T-helper 2 cell treated with Interferon-gamma antibody and Interleukin-4, amounts not matched to agents 5 μg/mL and 100 μg/mL, for 36 hours (primary cell): Measurements from ENCODE around the gene SCO1.
A peak's percentile ranks its signal among the peaks of the same experiment; 100 is the strongest.

Experiments
- DNase-seq: peaks from one replicate; pipeline ENCODE4 v3.0.0; 2021; ENCODE audit warnings: low spot score
- H3K27ac Mint-ChIP-seq: one replicate; pipeline ENCODE4 v1.8.0; 2021; ENCODE audit warnings: mild to moderate bottlenecking, mixed read lengths
- H3K27me3 Mint-ChIP-seq: one replicate; pipeline ENCODE4 v1.8.0; 2021; ENCODE audit warnings: low read depth, mixed read lengths
- H3K36me3 Mint-ChIP-seq: one replicate; pipeline ENCODE4 v1.8.0; 2021; ENCODE audit warnings: low read depth, mixed read lengths
- H3K4me1 Mint-ChIP-seq: one replicate; pipeline ENCODE4 v1.8.0; 2021; ENCODE audit warnings: low read depth, mixed read lengths
- H3K4me3 Mint-ChIP-seq: one replicate; pipeline ENCODE4 v1.8.0; 2022; ENCODE audit warnings: mild to moderate bottlenecking, moderate library complexity, mixed read lengths
- H3K9me3 Mint-ChIP-seq: one replicate; pipeline ENCODE4 v1.8.0; 2021; ENCODE audit warnings: mixed read lengths

SCO1 gene

GRCh38 chr17:10697092-10698081 is at the start of gene SCO1, which contains the start of gene ADPRM:
TSS of gene SCO1 (minus strand) at chr17:10697533. CDS start at chr17:10697507, 26 bp downstream.
TSS of gene ADPRM (plus strand) at chr17:10697594. CDS start at chr17:10704927, 7,333 bp downstream.
- peak; percentile 92 for DNase-seq
- H3K36me3 Mint-ChIP-seq: peaks cover 44% of the 10 kb centered on the region
- no peaks in the 10 kb centered on the region for H3K9me3 Mint-ChIP-seq
- peak within 1 kb of the TSS; percentile 97 for H3K4me3 Mint-ChIP-seq
- peak within 1 kb of the TSS; percentile 95 for H3K27ac Mint-ChIP-seq
- peaks cover 36% of the 10 kb centered on the region for H3K4me1 Mint-ChIP-seq
- no peaks in the 10 kb centered on the region for H3K27me3 Mint-ChIP-seq

DNA sequence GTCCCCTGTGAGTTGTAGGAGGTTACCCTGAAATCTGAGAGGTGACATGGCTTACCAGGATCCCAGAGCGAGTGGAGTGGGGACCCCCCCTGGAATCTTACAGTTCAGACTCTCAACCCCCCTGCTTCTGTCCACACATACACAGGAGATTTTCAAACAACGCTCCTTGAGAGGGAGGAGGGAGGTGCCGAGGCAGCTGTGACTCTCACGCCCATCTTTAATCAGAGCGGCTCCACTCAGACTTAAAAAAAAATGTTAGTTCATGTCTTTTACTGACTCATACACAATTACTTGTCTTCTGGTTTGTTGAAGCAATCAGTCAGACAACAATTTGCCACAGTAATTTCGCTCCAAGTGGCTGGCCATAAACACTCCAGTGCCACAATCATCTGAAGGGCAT is 47.9 kb upstream of the SCO1 start:
- no peak overlapping the region for H3K4me3 Mint-ChIP-seq
- H3K27ac Mint-ChIP-seq: no peak overlapping the region
- no peak for DNase-seq
- H3K36me3 Mint-ChIP-seq: no peaks in the 10 kb centered on the region
- peaks cover 5% of the 10 kb centered on the region for H3K4me1 Mint-ChIP-seq
- H3K27me3 Mint-ChIP-seq: peaks cover 8% of the 10 kb centered on the region
- no peaks in the 10 kb centered on the region for H3K9me3 Mint-ChIP-seq

GRCh38 chr17:10744501-10745000 is 47.2 kb upstream of the SCO1 start:
- H3K27ac Mint-ChIP-seq: no peak overlapping the region

GRCh38 chr17:10743316-10744009 is 46.1 kb upstream of the SCO1 start:
- no peaks in the 10 kb centered on the region for H3K36me3 Mint-ChIP-seq
- H3K4me1 Mint-ChIP-seq: peaks cover 5% of the 10 kb centered on the region
- peaks cover 8% of the 10 kb centered on the region for H3K27me3 Mint-ChIP-seq
- no peak overlapping the region for H3K27ac Mint-ChIP-seq
- no peak for DNase-seq
- no peak overlapping the region for H3K4me3 Mint-ChIP-seq
- H3K9me3 Mint-ChIP-seq: no peaks in the 10 kb centered on the region

More at GRCh38 chr17:10744501-10745000, 47.2 kb upstream of the SCO1 start:
- H3K4me1 Mint-ChIP-seq: peaks cover 5% of the 10 kb centered on the region
- no peaks in the 10 kb centered on the region for H3K9me3 Mint-ChIP-seq
- no peak overlapping the region for H3K4me3 Mint-ChIP-seq
- H3K36me3 Mint-ChIP-seq: no peaks in the 10 kb centered on the region
- DNase-seq: no peak
- H3K27me3 Mint-ChIP-seq: peaks cover 8% of the 10 kb centered on the region

DNA sequence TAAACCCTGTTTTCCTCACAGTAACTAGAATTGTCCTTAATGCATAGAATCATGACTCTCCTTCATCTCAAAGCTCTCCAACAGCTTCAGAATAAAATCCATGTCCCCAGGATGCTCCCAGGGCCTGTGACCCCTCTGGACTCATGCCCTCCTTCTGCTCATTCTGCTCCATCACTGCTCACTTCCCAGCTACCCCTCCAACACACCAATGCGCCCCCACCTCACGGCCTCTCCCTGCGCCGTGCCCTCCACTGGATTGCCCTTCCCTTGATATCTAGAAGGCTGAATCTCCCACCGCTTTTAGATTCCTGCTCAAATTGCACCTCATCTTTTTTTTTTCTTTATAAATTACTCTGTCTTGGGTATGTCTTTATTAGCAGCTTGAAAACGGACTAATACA is 45.1 kb upstream of the SCO1 start:
- Mint-ChIP-seq H3K9me3 (no peaks in the 10 kb centered on the region), H3K27me3 (peaks cover 8% of the 10 kb centered on the region), H3K4me1 (peaks cover 5% of the 10 kb centered on the region), H3K36me3 (no peaks in the 10 kb centered on the region), H3K27ac (no peak overlapping the region), H3K4me3 (no peak overlapping the region)
- DNase-seq: no peak

- Mint-ChIP-seq H3K27ac (no peak overlapping the region), H3K36me3 (no peaks in the 10 kb centered on the region), H3K9me3 (no peaks in the 10 kb centered on the region), H3K4me1 (peaks cover 7% of the 10 kb centered on the region), H3K27me3 (peaks cover 11% of the 10 kb centered on the region), H3K4me3 (no peak overlapping the region)
- DNase-seq: no peak
Observed at GRCh38 chr17:10741416-10742135, 44.2 kb upstream of the SCO1 start.

DNA sequence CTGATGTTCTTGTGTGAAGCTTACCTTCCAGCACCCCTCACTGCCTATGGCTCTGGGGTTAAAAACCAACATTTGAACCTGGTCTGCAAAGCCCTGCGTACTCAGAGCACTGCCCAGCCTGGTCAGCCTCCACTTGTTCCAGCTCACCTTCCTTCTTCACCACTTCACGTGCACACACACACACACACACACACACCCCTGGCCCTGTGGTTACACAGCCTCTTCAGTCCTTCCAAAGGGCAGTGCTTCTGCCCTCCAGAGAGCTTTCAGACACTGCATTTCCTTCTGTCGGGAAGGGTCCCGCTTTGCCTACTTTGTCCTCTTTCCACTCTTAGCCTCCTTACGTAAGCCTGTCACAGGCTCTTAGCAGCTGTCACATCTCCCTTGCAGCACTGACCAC is 42.1 kb upstream of the SCO1 start:
- Mint-ChIP-seq H3K27ac (no peak overlapping the region), H3K9me3 (no peaks in the 10 kb centered on the region), H3K4me1 (peaks cover 4% of the 10 kb centered on the region), H3K4me3 (no peak overlapping the region), H3K36me3 (no peaks in the 10 kb centered on the region), H3K27me3 (peaks cover 11% of the 10 kb centered on the region)
- no peak for DNase-seq

DNA sequence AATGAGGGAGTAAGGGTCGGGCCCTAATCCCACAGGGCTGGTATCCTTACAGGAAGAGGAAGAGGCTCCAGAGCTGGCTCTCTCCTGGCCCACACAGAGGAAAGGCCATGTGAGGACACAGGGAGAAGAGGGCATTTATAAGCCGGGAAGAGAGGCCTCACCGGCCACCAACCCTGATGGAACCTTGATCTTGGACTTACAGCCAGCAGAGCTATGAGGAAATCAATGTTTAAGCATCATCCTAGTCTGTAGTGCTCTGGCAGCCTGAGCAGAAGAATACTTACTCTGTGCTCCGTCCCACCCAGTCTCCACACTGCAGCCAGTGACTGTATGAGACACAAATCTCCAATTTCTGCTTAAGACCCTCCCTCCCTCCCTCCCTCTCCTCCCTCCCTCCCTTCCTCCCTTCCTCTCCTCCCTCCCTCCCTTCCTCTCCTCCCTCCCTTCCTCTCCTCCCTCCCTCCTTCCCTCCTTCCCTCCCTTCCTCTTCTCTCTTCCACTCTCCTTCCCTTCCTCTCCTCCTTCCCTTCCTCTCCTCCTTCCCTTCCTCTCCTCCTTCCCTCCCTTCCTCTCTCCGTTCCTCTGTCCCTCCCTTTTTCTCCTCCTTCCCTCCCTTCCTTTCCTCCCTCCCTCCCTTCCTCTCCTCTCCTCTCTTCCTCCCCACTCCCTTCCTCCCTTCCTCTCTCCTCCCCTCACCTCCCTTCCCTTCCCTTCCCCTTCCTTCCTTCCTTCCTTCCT is 41.4 kb upstream of the SCO1 start:
- Mint-ChIP-seq H3K9me3 (no peaks in the 10 kb centered on the region), H3K27me3 (peaks cover 9% of the 10 kb centered on the region), H3K4me1 (peaks cover 2% of the 10 kb centered on the region)

GRCh38 chr17:10737736-10738135 is 40.4 kb upstream of the SCO1 start:
- no peaks in the 10 kb centered on the region for H3K9me3 Mint-ChIP-seq
- DNase-seq: no peak
- H3K27ac Mint-ChIP-seq: no peak overlapping the region
- H3K4me3 Mint-ChIP-seq: no peak overlapping the region
- H3K36me3 Mint-ChIP-seq: no peaks in the 10 kb centered on the region
- H3K27me3 Mint-ChIP-seq: peaks cover 14% of the 10 kb centered on the region
- H3K4me1 Mint-ChIP-seq: peaks cover 2% of the 10 kb centered on the region

More for the DNA sequence above, 41.4 kb upstream of the SCO1 start:
- no peaks in the 10 kb centered on the region for H3K36me3 Mint-ChIP-seq
- no peak overlapping the region for H3K4me3 Mint-ChIP-seq
- no peak overlapping the region for H3K27ac Mint-ChIP-seq
- no peak for DNase-seq

DNA sequence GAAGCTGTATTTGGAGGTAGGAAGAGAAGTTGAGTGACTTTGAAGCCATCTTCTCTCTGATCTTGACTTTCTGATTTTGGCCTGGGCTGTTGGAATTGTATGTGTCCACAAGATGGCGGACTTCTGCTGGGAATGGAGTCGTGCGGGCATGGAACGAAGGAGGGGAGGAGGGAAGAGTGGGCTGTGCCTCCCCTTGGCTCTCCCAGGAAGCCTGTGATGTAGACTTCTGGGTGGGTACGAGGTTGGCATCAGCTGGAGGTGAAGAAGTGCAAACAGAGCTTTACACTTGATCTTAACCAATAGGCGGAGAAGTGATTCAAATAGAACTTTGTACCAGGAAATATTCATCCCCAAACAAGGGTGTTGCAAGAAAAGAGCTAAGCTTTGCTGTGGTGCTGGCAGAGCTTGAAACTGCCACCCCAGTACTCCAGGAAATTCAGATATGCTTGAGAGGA is 39.9 kb upstream of the SCO1 start:
- H3K4me3 Mint-ChIP-seq: no peak overlapping the region
- DNase-seq: no peak
- no peaks in the 10 kb centered on the region for H3K9me3 Mint-ChIP-seq
- no peak overlapping the region for H3K27ac Mint-ChIP-seq
- H3K4me1 Mint-ChIP-seq: peaks cover 2% of the 10 kb centered on the region
- no peaks in the 10 kb centered on the region for H3K36me3 Mint-ChIP-seq
- peaks cover 17% of the 10 kb centered on the region for H3K27me3 Mint-ChIP-seq

DNA sequence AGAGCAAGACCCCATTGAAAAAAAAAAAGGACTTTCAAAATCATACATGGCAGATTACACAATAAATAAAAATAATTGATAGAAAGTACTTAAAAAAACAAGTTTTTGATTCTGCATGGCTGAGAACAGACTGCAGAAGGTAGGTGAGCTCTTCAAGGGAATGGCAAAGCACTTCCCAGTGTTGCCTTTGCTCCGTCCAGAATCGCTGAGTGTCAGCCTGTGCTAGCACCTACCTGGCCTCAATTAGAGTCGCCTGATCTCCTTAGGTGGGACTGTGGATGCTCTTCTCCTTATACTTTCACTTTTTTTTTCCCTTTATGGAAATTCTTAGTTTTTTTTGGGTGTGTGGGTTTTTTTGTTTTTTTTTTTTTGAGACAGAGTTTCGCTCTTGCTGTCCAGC is 38.5 kb upstream of the SCO1 start:
- Mint-ChIP-seq H3K27ac (no peak overlapping the region), H3K36me3 (no peaks in the 10 kb centered on the region), H3K4me3 (no peak overlapping the region), H3K4me1 (peaks cover 5% of the 10 kb centered on the region), H3K9me3 (no peaks in the 10 kb centered on the region), H3K27me3 (peaks cover 23% of the 10 kb centered on the region)
- no peak for DNase-seq

GRCh38 chr17:10735251-10735650 is 37.9 kb upstream of the SCO1 start:
- Mint-ChIP-seq H3K4me3 (no peak overlapping the region), H3K4me1 (peaks cover 6% of the 10 kb centered on the region), H3K9me3 (no peaks in the 10 kb centered on the region), H3K27ac (no peak overlapping the region), H3K27me3 (peaks cover 24% of the 10 kb centered on the region), H3K36me3 (no peaks in the 10 kb centered on the region)
- no peak for DNase-seq

DNA sequence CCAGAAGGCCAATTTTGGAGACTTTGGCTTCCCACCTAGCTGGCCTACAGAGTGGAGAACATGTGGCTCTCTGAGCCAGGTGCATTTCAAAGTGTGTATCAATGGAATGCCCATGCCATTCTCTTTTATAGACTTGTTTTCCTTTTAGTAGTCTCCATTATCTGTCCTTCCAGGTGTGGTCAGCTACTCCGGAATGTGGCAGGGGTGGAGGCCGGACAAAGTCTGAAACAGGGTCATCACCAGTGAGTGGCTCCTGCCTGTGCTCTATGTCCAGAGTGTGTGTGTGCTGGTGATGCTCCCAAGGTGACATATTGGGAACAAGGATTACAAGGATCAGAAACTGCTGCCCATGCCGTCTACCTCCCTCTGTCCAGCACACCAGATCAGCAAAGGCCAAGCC is 36.3 kb upstream of the SCO1 start:
- DNase-seq: no peak
- H3K4me3 Mint-ChIP-seq: no peak overlapping the region
- H3K27ac Mint-ChIP-seq: no peak overlapping the region
- H3K4me1 Mint-ChIP-seq: peaks cover 8% of the 10 kb centered on the region
- H3K27me3 Mint-ChIP-seq: peaks cover 30% of the 10 kb centered on the region
- H3K36me3 Mint-ChIP-seq: no peaks in the 10 kb centered on the region
- no peaks in the 10 kb centered on the region for H3K9me3 Mint-ChIP-seq
